K562 (cell line): ENCODE measurements around the gene TRAF5. TPM values are rescaled to one million over a fixed set of nuclear protein-coding genes. Genes with fewer than 3 reads are reported as not detected.
A peak's percentile ranks its signal among the peaks of the same experiment; 100 is the strongest.

Source experiments
- AFF1 ChIP-seq, 2 experiments: fragments of 450-650 bp; IDR thresholded peaks; 2 replicates each; pipeline ENCODE4 v1.6.1; 2018; ENCODE audit warnings: mild to moderate bottlenecking in 2 of 2, low read depth in 1 of 2; ENCODE audit not compliant: partially characterized antibody in 2 of 2
- ARNT ChIP-seq, 2 experiments: fragments of 450-650 bp; IDR thresholded peaks; 2 replicates each; pipeline ENCODE4 v1.6.1; 2016; ENCODE audit warnings: mild to moderate bottlenecking in 1 of 2
- BRCA1 ChIP-seq, 2 experiments: fragments of 450-650 bp in 1 of 2; sonication (generic) in 1 of 2; formaldehyde crosslinking in 1 of 2; IDR thresholded peaks; 2 replicates each; pipeline versions ENCODE4 v1.5.0 to v1.6.1; 2017 to 2020; ENCODE audit warnings: mild to moderate bottlenecking in 1 of 2, missing genetic modification reagents in 1 of 2
- DPF2 ChIP-seq: fragments of 450-650 bp; IDR thresholded peaks from 2 replicates; pipeline ENCODE4 v1.6.1; 2016
- HDAC2 ChIP-seq: fragments of 450-650 bp; IDR thresholded peaks from 2 replicates; pipeline ENCODE4 v1.6.1; 2016; ENCODE audit warnings: mild to moderate bottlenecking
- HNRNPLL ChIP-seq: fragments of 200-400 bp; formaldehyde crosslinking; IDR thresholded peaks from 2 replicates; pipeline ENCODE4 v1.6.1; 2017; ENCODE audit warnings: low read length, low read depth, mild to moderate bottlenecking; ENCODE audit not compliant: poor library complexity, severe bottlenecking
- KLF1 ChIP-seq: fragments of 450-650 bp; IDR thresholded peaks from 2 replicates; pipeline ENCODE4 v1.6.1; 2016; ENCODE audit warnings: missing genetic modification characterization, missing compliant biosample characterization
- NFIC ChIP-seq: fragments of 450-650 bp; IDR thresholded peaks from 2 replicates; pipeline ENCODE4 v1.6.1; 2017; ENCODE audit warnings: mild to moderate bottlenecking, inconsistent platforms
- NR2C2 ChIP-seq, 2 experiments: fragments of 200-800 bp in 1 of 2; sonication (Bioruptor generic) in 1 of 2; sonication (generic) in 1 of 2; formaldehyde crosslinking in 1 of 2; IDR thresholded peaks; 2 replicates each; pipeline versions ENCODE4 v1.6.1 to v1.8.0; 2016 to 2022; ENCODE audit warnings: mild to moderate bottlenecking in 1 of 2, missing compliant biosample characterization in 1 of 2, missing genetic modification characterization in 1 of 2, missing genetic modification reagents in 1 of 2
- TCF15 ChIP-seq: fragments of 250-450 bp; sonication (Bioruptor Pico); IDR thresholded peaks from 2 replicates; pipeline ENCODE4 v1.8.0; 2022; ENCODE audit warnings: moderate library complexity, mild to moderate bottlenecking, inconsistent platforms
- ZBTB2 ChIP-seq: fragments of 450-650 bp; IDR thresholded peaks from 2 replicates; pipeline ENCODE4 v1.6.1; 2016; ENCODE audit warnings: antibody characterized with exemption
- ZNF174 ChIP-seq: fragments of 250-450 bp; sonication (Bioruptor Pico); IDR thresholded peaks from 2 replicates; pipeline ENCODE4 v1.4.0; 2020; ENCODE audit warnings: mild to moderate bottlenecking
- ZNF277 ChIP-seq: fragments of 250-450 bp; sonication (Bioruptor Pico); IDR thresholded peaks from 2 replicates; pipeline ENCODE4 v1.8.0; 2022; ENCODE audit warnings: inconsistent platforms, mild to moderate bottlenecking, moderate library complexity, borderline replicate concordance
- ZNF354B ChIP-seq: fragments of 250-450 bp; sonication (Bioruptor Pico); IDR thresholded peaks from 2 replicates; pipeline ENCODE4 v1.4.0; 2020
- ZNF586 ChIP-seq: fragments of 450-650 bp; formaldehyde crosslinking; conservative IDR thresholded peaks from 2 replicates; pipeline ENCODE4 v1.4.0; 2020; ENCODE audit warnings: mild to moderate bottlenecking, moderate library complexity
- ZNF76 ChIP-seq: fragments of 250-450 bp; sonication (Bioruptor Pico); IDR thresholded peaks from 2 replicates; pipeline ENCODE4 v1.4.0; 2020; ENCODE audit warnings: mild to moderate bottlenecking, moderate library complexity, borderline replicate concordance
- polyA plus RNA-seq, 8 experiments: library from polyadenylated mRNA; depleted of rRNA in 4 of 8; stranded (reverse) in 5 of 8; unstranded in 3 of 8; fragments of >200 nt; fragmentation: Nextera tagmentation in 2 of 8; fragmentation: Illumina TruSeq in 1 of 8; extraction: Ambion mirVana in 2 of 8; extraction: Trizol in 1 of 8; gene quantifications; 2 replicates each; pipeline versions ENCODE4 v1.2.1 to v1.2.3, GENCODE V29; 2011 to 2014; ENCODE audit warnings: inconsistent platforms in 1 of 8, missing spikeins in 1 of 8
- total RNA-seq, 7 experiments: library from RNA; depleted of rRNA in 6 of 7; stranded (reverse); fragments of >200 nt in 6 of 7; fragmentation: Illumina TruSeq in 2 of 7; extraction: Trizol in 2 of 7; gene quantifications; 2 replicates each; pipeline versions ENCODE4 v1.2.1 to v1.2.3, GENCODE V29; 2011 to 2021; ENCODE audit warnings: low replicate concordance in 1 of 7

Gene TRAF5
- total and polyA plus RNA-seq, 9 of the 15 experiments (the other 6 are each of a cell fraction or from before 2014, with no cell fraction given), result 2.0 to 9.3 (median 5.3) TPM

GRCh38 chr1:211372463-211372862 is 45.8 kb downstream of the TRAF5 start (continued):
- TF ChIP-seq DPF2, result peak; percentile 93
- TF ChIP-seq ZNF354B (CRISPR knock-in tag), result no peak
- no peak for TF ChIP-seq NR2C2 (CRISPR knock-in tag; IDR thresholded peaks at IDR 0.05)
- 0 out of 2 replicates have a peak, but pooled peaks have one; percentile 28 for TF ChIP-seq NR2C2 (tag; IDR thresholded peaks at IDR 0.05)
- no peak for TF ChIP-seq ZNF76 (CRISPR knock-in tag)
- 0 out of 2 replicates have a peak, but pooled peaks have one; percentile 8 for TF ChIP-seq KLF1 (tag)
- TF ChIP-seq NFIC, result peak; percentile 48; the same call in 1 of the 2 replicates
- TF ChIP-seq BRCA1 (IDR thresholded peaks at IDR 0.05), result no peak
- TF ChIP-seq BRCA1 (CRISPR knock-in tag; IDR thresholded peaks at IDR 0.05), result no peak
- peak; percentile 49; the same call in 1 of the 2 replicates for TF ChIP-seq HDAC2
- TF ChIP-seq ZNF586 (CRISPR knock-in tag), result no peak
- 0 out of 2 replicates have a peak, but pooled peaks have one; percentile 25 for TF ChIP-seq ZBTB2
- TF ChIP-seq TCF15, result no peak
- no peak for TF ChIP-seq AFF1 (IDR thresholded peaks at IDR 0.05; ENCODE audit: low read depth in 1 of 2, partially characterized antibody in 2 of 2)
- no peak for TF ChIP-seq HNRNPLL
- TF ChIP-seq ZNF174, result no peak
- TF ChIP-seq ZNF277 (CRISPR knock-in tag), result no peak
- TF ChIP-seq ARNT (IDR thresholded peaks at IDR 0.05), result peak in 1 of 2 experiments; percentile 32; a peak in 1 of 4 replicates
